ENCODE results near the gene OR10AD1.
A peak's percentile ranks its signal among the peaks of the same experiment; 100 is the strongest.

The OR10AD1 gene

GRCh38 chr12:48189331-48190125 lies 13.6 kb downstream of the OR10AD1 start:
- DNase-seq (ENCODE audit: low read depth), result peak; percentile 40

GRCh38 chr12:48187916-48188695 lies 15.0 kb downstream of the OR10AD1 start:
- no peak for DNase-seq (ENCODE audit: low read depth)

- DNase-seq (ENCODE audit: low read depth), result no peak
Measured at GRCh38 chr12:48185181-48185919, 17.7 kb downstream of the OR10AD1 start.

- no peak for DNase-seq (ENCODE audit: low read depth)
Measured at GRCh38 chr12:48184549-48184922, 18.6 kb downstream of the OR10AD1 start.

- DNase-seq (ENCODE audit: low read depth), result no peak
Measured at GRCh38 chr12:48183876-48184548, 19.1 kb downstream of the OR10AD1 start.

GRCh38 chr12:48183091-48183875 lies 19.8 kb downstream of the OR10AD1 start, which contains the start of gene CCDC184:
Gene CCDC184 (plus strand): TSS chr12:48183644. CDS start chr12:48184123, 479 bp downstream.
- DNase-seq (ENCODE audit: low read depth), result peak; percentile 66

- DNase-seq (ENCODE audit: low read depth), result no peak
Measured at GRCh38 chr12:48182631-48183030, 20.5 kb downstream of the OR10AD1 start.

- no peak for DNase-seq (ENCODE audit: low read depth)
Measured at GRCh38 chr12:48180857-48181495, 22.1 kb downstream of the OR10AD1 start.

DNA sequence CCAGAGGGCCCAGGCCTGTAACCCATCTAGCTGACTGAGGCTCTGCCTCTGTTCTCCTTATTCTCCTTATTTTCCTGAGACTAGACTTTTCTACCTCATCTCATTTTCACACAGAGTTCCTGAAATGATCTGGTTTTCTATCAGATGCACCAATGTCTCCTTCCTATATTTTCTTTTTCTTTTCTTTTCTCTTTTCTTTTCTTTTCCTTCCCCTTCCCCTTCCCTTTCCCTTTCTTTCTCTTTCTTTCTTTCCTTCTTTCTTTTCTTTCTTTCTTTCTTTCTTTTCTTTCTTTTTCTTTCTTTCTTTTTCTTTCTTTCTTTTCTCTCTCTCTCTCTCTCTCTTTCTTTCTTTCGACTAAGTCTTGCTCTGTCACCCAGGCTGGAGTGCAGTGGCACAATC lies 22.7 kb downstream of the OR10AD1 start:
- no peak for DNase-seq (ENCODE audit: low read depth)

DNA sequence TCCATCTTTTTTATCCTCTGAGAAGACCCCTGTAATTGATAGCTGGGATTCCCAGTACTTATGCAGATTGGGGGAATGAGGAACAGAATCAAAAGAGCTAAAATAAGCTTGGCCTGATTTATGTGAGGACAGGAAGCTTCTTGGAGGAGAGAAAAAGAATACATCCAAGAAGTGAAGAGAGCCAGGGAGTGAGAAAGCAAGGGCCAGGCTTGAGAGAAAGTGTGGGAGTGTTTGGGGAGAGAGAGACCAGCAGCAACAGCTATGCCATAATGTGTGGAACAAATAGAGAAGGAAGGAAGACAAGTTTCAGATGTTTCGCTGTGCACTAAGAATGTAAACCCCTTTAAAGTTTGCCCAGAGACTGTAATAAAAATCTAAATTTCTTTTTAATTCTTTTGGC lies 23.6 kb downstream of the OR10AD1 start:
- no peak for DNase-seq (ENCODE audit: low read depth)

GRCh38 chr12:48177982-48178381 lies 25.1 kb downstream of the OR10AD1 start:
- no peak for DNase-seq (ENCODE audit: low read depth)

DNA sequence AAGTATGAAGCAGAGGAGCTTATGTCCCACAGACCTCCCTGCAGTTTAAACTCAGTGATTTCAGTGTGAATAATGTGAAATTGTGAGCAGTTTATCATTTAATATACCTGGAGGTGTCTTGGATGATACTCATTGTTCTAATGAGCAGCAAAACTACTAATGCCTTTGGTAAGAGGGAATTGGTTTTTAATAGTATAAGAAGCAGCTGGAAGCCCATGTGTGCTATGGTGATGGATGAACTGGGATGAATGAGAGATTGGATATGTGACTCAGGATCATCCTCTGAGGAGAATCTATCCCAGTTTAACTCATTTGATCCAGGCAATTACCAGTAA lies 26.7 kb downstream of the OR10AD1 start:
- no peak for DNase-seq (ENCODE audit: low read depth)

- no peak for DNase-seq (ENCODE audit: low read depth)
Measured at GRCh38 chr12:48175613-48176416, 27.3 kb downstream of the OR10AD1 start.

- DNase-seq (ENCODE audit: low read depth), result no peak
Measured at GRCh38 chr12:48169011-48169410, 34.1 kb downstream of the OR10AD1 start.

DNA sequence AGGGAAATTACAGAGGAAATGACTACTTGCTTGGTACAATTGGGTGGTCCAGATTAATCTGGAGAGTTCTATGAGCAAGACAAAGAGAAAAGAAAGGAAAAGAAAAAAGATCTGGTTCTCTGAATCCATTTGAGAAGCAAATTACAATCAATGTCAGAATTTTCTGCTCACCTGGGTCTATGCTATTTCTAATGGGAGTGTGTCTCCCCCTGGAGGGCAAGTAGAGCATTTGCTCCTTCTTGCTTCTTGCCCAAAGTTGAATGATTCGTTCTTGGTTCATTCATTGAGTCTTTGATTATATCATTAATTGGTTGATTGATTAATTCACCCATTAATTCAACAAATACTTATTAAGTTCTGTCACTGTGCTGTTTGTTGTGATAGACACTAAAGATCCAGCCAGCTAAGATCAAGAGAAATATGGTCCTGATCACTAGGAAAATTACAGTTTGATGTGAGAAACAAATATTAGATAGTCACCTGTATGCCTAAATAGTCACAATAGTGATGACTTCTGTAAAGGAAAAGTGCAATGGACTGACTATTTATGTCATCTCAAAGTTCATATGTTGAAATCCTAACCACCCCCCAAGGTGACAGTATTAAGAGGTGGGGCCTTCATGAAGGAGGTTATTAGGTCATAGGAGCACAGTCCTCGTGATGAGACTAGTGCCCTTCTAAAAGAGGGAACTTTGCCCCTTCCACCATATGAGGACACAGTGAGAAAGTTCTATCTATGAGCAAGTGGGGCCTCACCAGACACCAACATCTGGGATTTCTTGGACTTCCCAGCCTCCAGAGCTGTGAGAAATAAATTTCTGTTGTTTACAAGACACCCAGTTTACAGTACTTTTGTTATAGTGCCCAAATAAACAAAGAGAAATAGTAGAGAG lies 37.8 kb downstream of the OR10AD1 start:
- DNase-seq (ENCODE audit: low read depth), result peak; percentile 15

GRCh38 chr12:48164451-48164850 lies 38.6 kb downstream of the OR10AD1 start:
- no peak for DNase-seq (ENCODE audit: low read depth)

DNA sequence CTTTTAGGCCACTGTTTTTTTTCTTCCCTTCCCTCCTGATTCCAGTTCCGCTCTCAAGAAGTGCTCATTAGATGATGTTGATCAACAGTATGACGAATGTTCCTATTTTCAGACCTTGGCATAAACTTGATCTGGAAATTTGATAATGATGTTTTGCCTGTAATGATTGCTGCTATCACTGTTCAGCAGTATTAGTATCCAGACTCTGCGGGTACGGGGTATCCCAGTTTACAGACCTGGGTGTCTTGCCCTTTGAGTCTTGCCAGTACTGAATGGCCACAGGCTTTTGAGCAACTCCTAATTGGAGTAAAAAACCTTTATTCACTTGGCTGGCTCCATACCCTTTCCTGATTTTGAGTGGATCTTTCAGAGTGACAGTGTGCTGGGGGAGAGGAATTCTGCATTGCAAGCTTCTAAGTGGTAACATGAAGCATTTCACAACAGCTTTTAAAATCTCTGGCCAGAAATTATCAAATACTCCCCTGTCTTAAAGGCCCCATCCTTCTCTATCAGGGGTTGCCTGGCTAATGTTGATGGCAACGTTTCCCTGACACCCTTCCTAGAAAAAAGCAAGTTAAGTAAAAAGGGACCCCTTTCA lies 39.8 kb downstream of the OR10AD1 start:
- DNase-seq (ENCODE audit: low read depth), result no peak

GRCh38 chr12:48160807-48161206 lies 42.3 kb downstream of the OR10AD1 start:
- no peak for DNase-seq (ENCODE audit: low read depth)

- DNase-seq (ENCODE audit: low read depth), result no peak
Measured at GRCh38 chr12:48160046-48160445, 43.0 kb downstream of the OR10AD1 start.

Measured in HS-5 (cell line).